Smooth muscle cell (in vitro differentiated cells): ENCODE results near the gene LTA. TPM values are rescaled to one million over a fixed set of nuclear protein-coding genes. Genes with fewer than 3 reads are reported as not detected.

ENCODE experiments used
- DNase-seq: peaks from one replicate; lab custom pipeline; 2025; ENCODE audit not compliant: unreplicated experiment; lab: John Stamatoyannopoulos, UW
- H2AFZ ChIP-seq: fragments of 200-600 bp; sonication (generic); 2 replicates; pipeline ENCODE4 v1.6.0; 2016; ENCODE audit warnings: antibody characterized with exemption, low read depth, mild to moderate bottlenecking
- H3F3A ChIP-seq: fragments of 200-600 bp; sonication (generic); 2 replicates; pipeline ENCODE4 v1.6.0; 2017; ENCODE audit warnings: antibody characterized with exemption, low read depth
- H3K27ac ChIP-seq: fragments of 200-600 bp; sonication (generic); 2 replicates; pipeline ENCODE4 v1.5.1; 2016; ENCODE audit warnings: low read depth, mild to moderate bottlenecking
- H3K27me3 ChIP-seq: fragments of 200-600 bp; sonication (generic); 2 replicates; pipeline ENCODE4 v1.6.1; 2016; ENCODE audit warnings: low read depth, mild to moderate bottlenecking
- H3K36me3 ChIP-seq: fragments of 200-600 bp; sonication (generic); 2 replicates; pipeline ENCODE4 v1.5.1; 2016; ENCODE audit warnings: low read depth
- H3K4me1 ChIP-seq: fragments of 200-600 bp; sonication (generic); 2 replicates; pipeline ENCODE4 v1.5.1; 2016; ENCODE audit warnings: low read depth
- H3K4me2 ChIP-seq: fragments of 200-600 bp; sonication (generic); 2 replicates; pipeline ENCODE4 v1.6.0; 2016; ENCODE audit warnings: mild to moderate bottlenecking
- H3K4me3 ChIP-seq: fragments of 200-600 bp; sonication (generic); 2 replicates; pipeline ENCODE4 v1.5.1; 2016; ENCODE audit warnings: mild to moderate bottlenecking
- H3K79me2 ChIP-seq: fragments of 200-600 bp; sonication (generic); 2 replicates; pipeline ENCODE4 v1.6.0; 2016; ENCODE audit warnings: low read depth, mild to moderate bottlenecking
- H3K9ac ChIP-seq: fragments of 200-600 bp; sonication (generic); 2 replicates; pipeline ENCODE4 v1.6.0; 2016; ENCODE audit warnings: low read depth
- H3K9me3 ChIP-seq: fragments of 200-600 bp; sonication (generic); replicated peaks from 2 replicates; pipeline ENCODE4 v1.5.1; 2016; ENCODE audit warnings: low read depth
- H4K20me1 ChIP-seq: fragments of 200-600 bp; sonication (generic); 2 replicates; pipeline ENCODE4 v1.6.0; 2016; ENCODE audit warnings: low read depth
- CTCF ChIP-seq: fragments of 200-600 bp; sonication (generic); IDR thresholded peaks from 2 replicates; pipeline ENCODE4 v1.5.1; 2017; ENCODE audit warnings: borderline replicate concordance, mild to moderate bottlenecking, antibody characterized with exemption; ENCODE audit not compliant: insufficient read depth, poor library complexity, severe bottlenecking
- WGBS: methylation state at CpG from one replicate; pipeline ENCODE4 v1.1.7; 2016; ENCODE audit warnings: low lambda C conversion rate; 5-methylcytosine and 5-hydroxymethylcytosine counted together
- polyA plus RNA-seq: library from polyadenylated mRNA; unstranded; fragments of >200 nt; fragmentation: Nextera tagmentation; extraction: Ambion mirVana; gene quantifications from 2 replicates; pipeline ENCODE4 v1.2.1, GENCODE V29; 2016
- total RNA-seq: library from RNA; depleted of rRNA; stranded (reverse); fragments of >200 nt; gene quantifications from 2 replicates; pipeline ENCODE4 v1.2.3, GENCODE V29; 2014

LTA gene
- total RNA-seq, result 1.8 TPM in 1 of 2 replicates, not detected in the other
- polyA plus RNA-seq, result 0.74 TPM in 1 of 2 replicates, not detected in the other

- H3K4me1 ChIP-seq, result no peaks in the 10 kb centered on the region
- H4K20me1 ChIP-seq, result no peaks in the 10 kb centered on the region
- H2AFZ ChIP-seq, result no peak within 1 kb of the TSS
- no peak within 1 kb of the TSS for H3K9ac ChIP-seq
- no peaks in the 10 kb centered on the region for H3K27me3 ChIP-seq
- H3K4me2 ChIP-seq, result no peak within 1 kb of the TSS
- H3K27ac ChIP-seq, result no peak within 1 kb of the TSS
- no peaks in the 10 kb centered on the region for H3K9me3 ChIP-seq
- no peaks in the 10 kb centered on the region for H3F3A ChIP-seq
- no peak within 1 kb of the TSS for H3K4me3 ChIP-seq
- H3K79me2 ChIP-seq, result no peaks in the 10 kb centered on the region
- no peak for TF ChIP-seq CTCF
- WGBS, result 92% methylated on average over 24 of the region's 27 CpGs
- H3K36me3 ChIP-seq, result no peaks in the 10 kb centered on the region
- no peak for DNase-seq
These were observed at the start of gene LTA for GRCh38 chr6:31572041-31572911. TSS of gene LTA (plus strand) at chr6:31572289. CDS start at chr6:31572743, 454 bp downstream.

- H4K20me1 ChIP-seq, result peaks cover 13% of the 10 kb centered on the region
- no peaks in the 10 kb centered on the region for H3K79me2 ChIP-seq
- H3K36me3 ChIP-seq, result no peaks in the 10 kb centered on the region
- no peak for TF ChIP-seq CTCF
- H3K9ac ChIP-seq, result no peak overlapping the region
- H3K4me1 ChIP-seq, result no peaks in the 10 kb centered on the region
- no peaks in the 10 kb centered on the region for H3K27me3 ChIP-seq
- no peak overlapping the region for H3K4me3 ChIP-seq
- H3K4me2 ChIP-seq, result no peak overlapping the region
- no peak for DNase-seq
- H3K9me3 ChIP-seq, result no peaks in the 10 kb centered on the region
- peak overlapping the region; percentile 31 for H3K27ac ChIP-seq
- no peak overlapping the region for H2AFZ ChIP-seq
- peaks cover 4% of the 10 kb centered on the region for H3F3A ChIP-seq
- WGBS, result 81% methylated on average over 8 of the region's 8 CpGs
These were observed 46.5 kb upstream of the LTA start for GRCh38 chr6:31525553-31525931.

GRCh38 chr6:31525932-31526591 lies 46.0 kb upstream of the LTA start:
- H3K79me2 ChIP-seq, result no peaks in the 10 kb centered on the region
- H2AFZ ChIP-seq, result no peak overlapping the region
- no peak overlapping the region for H3K4me2 ChIP-seq
- H3K9me3 ChIP-seq, result no peaks in the 10 kb centered on the region
- TF ChIP-seq CTCF, result no peak
- peak overlapping the region; percentile 31 for H3K27ac ChIP-seq
- H3K27me3 ChIP-seq, result no peaks in the 10 kb centered on the region
- H3K36me3 ChIP-seq, result no peaks in the 10 kb centered on the region
- H3F3A ChIP-seq, result peaks cover 5% of the 10 kb centered on the region
- H3K4me1 ChIP-seq, result no peaks in the 10 kb centered on the region
- H3K4me3 ChIP-seq, result no peak overlapping the region
- H3K9ac ChIP-seq, result no peak overlapping the region
- DNase-seq, result no peak
- WGBS, result 72% methylated on average over 4 of the region's 4 CpGs
- peaks cover 18% of the 10 kb centered on the region for H4K20me1 ChIP-seq
